Activated naive CD8-positive, alpha-beta T cell treated with anti-CD3 and anti-CD28 coated beads for 36 hours (primary cell): ENCODE measurements around the gene PLPPR2. TPM values are rescaled to one million over a fixed set of nuclear protein-coding genes. Genes with fewer than 3 reads are reported as not detected.
A peak's percentile ranks its signal among the peaks of the same experiment; 100 is the strongest.
"Not testable (repeated sequence)": the region's sequence is repeated elsewhere in the genome, so short reads cannot be mapped to it uniquely, and the experiment has no call there.

ENCODE experiments used
- DNase-seq: peaks from one replicate; pipeline ENCODE4 v3.0.0; 2021
- H3K27ac Mint-ChIP-seq: one replicate; pipeline ENCODE4 v1.8.0; 2022; ENCODE audit warnings: mild to moderate bottlenecking, moderate library complexity, mixed read lengths
- H3K27me3 Mint-ChIP-seq: one replicate; pipeline ENCODE4 v1.8.0; 2022; ENCODE audit warnings: mild to moderate bottlenecking, mixed read lengths
- H3K36me3 Mint-ChIP-seq: one replicate; pipeline ENCODE4 v1.8.0; 2021; ENCODE audit warnings: mild to moderate bottlenecking, mixed read lengths
- H3K4me1 Mint-ChIP-seq: one replicate; pipeline ENCODE4 v1.8.0; 2021; ENCODE audit warnings: mixed read lengths
- H3K4me3 Mint-ChIP-seq: one replicate; pipeline ENCODE4 v1.8.0; 2022; ENCODE audit warnings: mild to moderate bottlenecking, moderate library complexity, mixed read lengths
- H3K9me3 Mint-ChIP-seq: one replicate; pipeline ENCODE4 v1.8.0; 2022; ENCODE audit warnings: mixed read lengths
- total RNA-seq, 2 experiments: library from RNA; stranded (reverse); gene quantifications; one replicate each; pipeline ENCODE4 v1.2.3, GENCODE V29; 2021

The PLPPR2 gene
- total RNA-seq, 2 experiments from 2014 or later = 0.70 to 1.2 TPM

DNA sequence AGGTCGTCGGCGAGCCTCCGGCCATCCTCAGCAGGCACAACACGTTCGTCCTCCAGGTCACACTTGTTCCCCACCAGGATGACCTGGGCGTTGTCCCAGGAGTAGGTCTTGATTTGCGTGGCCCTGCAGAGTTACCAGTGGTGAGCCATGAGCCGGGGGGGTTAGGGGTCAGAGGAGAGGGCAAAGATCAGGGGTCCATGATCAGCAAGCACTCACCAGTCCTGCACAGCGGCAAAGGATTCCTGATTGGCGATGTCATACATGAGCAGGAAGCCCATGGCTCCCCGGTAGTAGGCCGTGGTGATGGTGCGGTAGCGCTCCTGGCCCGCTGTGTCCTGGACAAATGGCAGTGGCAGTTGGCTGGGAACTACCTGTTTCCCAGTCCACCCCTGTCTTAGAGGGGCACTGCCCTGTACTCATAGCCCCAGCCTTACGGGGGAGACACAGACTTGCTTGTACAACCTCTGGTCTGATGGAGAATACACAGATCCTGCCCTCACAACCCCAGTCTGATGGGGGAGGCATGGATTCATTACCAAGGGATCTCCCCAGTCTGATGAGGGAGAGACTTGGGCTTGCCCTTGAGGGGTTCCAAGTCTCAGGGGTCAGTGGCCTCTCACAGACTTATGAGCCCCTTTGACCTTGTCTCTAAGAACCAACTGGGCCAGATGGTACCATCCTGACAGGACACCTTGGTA is 19.6 kb upstream of the PLPPR2 start:
- Mint-ChIP-seq H3K36me3 (peaks cover 17% of the 10 kb centered on the region), H3K9me3 (no peaks in the 10 kb centered on the region), H3K4me1 (peaks cover 17% of the 10 kb centered on the region), H3K27ac (no peak overlapping the region), H3K27me3 (no peaks in the 10 kb centered on the region), H3K4me3 (no peak overlapping the region)
- no peak for DNase-seq

DNA sequence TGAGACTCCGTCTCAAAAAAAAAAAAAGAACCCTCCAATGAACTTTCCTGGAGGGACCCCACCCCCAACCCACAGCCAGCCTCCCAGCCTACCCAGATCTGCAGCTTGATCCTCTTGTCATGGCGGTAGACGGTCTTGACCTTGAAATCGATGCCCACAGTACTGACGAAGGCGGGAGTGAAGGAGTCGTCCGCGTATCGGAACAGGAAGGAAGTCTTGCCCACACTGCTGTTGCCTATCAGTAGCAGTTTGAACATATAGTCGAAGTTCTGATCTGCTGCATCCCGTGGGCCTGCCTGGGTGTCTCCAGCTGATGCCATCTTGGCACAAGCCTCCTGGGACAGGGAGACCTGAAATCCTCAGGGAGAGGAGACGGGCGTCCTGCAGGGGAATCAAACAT is 18.2 kb upstream of the PLPPR2 start:
- H3K27me3 Mint-ChIP-seq = no peaks in the 10 kb centered on the region
- H3K9me3 Mint-ChIP-seq = no peaks in the 10 kb centered on the region
- H3K4me1 Mint-ChIP-seq = peaks cover 17% of the 10 kb centered on the region
- peaks cover 17% of the 10 kb centered on the region for H3K36me3 Mint-ChIP-seq
- no peak overlapping the region for H3K27ac Mint-ChIP-seq
- H3K4me3 Mint-ChIP-seq = no peak overlapping the region
- DNase-seq = no peak

DNA sequence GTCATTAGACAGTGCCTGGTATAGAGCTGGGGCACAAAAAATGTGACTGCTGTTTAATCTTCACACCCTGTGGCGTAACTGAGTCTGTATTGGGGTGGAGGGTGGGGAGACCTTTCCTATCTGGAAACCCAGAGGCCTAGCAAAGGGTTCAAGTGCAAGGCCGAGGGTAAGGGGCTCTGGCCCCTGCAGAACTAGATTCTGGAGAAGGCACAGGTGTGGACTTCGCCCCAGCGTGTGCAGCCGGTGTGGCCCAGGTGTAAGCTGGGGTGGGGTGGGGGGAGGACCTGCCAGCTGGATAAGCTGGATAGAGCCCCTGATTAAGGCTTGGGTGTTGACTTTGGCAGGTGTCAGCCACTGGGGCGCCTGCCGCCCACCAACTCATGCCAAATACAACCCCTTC is 17.1 kb upstream of the PLPPR2 start:
- Mint-ChIP-seq H3K9me3 (no peaks in the 10 kb centered on the region), H3K4me3 (no peak overlapping the region), H3K4me1 (peaks cover 17% of the 10 kb centered on the region), H3K27ac (no peak overlapping the region), H3K36me3 (peaks cover 20% of the 10 kb centered on the region), H3K27me3 (no peaks in the 10 kb centered on the region)
- DNase-seq = no peak

DNA sequence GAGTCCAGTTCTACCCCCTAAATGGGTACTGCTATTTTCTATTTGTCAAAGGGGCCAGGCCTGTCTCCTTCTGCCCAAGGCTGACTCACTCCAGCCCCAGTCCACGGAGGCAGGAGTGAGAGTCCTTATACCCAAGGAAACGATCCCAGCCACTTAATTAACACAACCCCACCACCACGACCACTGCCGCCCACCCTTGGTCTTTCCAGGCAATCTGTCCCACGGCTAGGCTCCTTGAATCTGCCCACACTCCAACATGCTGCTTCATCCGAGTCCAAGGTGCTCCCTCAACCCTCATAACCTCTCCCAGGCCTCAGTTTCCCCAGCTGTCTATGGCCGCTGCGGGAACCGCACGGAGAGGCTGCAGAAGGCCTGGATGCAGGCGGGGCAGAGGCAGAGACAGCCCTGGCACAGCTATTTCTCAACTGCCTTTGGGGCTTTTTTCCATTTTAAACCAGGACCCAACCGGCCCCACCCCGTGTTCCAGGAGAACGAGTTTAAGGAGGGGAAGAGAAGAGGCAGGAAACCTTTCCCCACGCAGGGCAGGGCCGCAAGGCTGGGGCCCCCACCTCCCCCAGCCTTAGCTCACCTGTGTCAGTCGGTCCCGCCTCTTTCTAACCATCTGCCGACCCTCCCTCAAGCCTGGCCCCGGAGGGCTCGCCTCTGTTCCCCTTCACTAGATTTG is 16.5 kb upstream of the PLPPR2 start:
- Mint-ChIP-seq H3K9me3 (no peaks in the 10 kb centered on the region), H3K27me3 (no peaks in the 10 kb centered on the region), H3K4me3 (peak overlapping the region; percentile 72), H3K4me1 (peaks cover 17% of the 10 kb centered on the region), H3K36me3 (peaks cover 20% of the 10 kb centered on the region), H3K27ac (no peak overlapping the region)
- DNase-seq = no peak

DNA sequence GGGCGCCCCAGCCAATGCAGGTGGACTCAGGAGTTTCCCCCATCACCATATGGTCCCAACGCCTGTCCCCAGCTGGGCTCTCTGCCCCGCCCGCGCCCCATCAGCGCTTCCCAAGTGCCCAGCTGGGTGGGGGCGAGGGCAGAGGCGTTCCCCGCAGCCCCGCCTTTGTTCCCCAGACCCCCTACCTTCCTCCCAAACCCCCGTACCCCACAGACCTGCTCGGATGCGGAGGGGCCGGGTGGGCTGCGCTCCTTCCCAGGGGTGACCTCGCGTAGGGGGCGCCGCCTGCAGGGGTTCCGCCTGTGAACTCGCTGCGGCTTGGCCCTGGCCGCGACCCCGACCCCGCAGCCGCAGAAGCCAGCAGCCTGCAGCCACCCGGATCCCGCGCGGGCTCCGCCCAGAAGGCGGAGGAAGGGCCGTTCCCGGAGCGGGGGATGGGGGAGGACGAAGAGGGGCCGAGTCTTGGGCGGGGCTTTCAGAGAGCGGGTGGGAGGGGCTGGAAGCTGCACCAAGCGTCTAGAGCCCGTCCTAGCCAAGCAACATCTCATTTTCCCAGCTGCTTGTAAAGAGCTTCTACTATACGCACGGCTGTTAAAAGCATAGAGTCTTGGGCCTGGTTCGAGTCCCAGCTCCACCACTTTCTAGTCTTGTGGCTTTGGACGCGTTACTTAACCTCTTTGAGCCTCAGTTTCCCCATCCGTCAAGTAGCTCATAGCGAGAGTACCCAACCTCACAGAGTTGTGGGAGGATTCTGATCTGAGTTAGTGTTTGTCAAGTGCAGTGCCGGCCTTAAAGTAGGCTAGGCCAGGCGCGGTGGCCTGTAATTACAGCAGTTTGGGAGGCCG is 15.8 kb upstream of the PLPPR2 start, which contains the start of gene RAB3D:
Gene RAB3D (minus strand): TSS at position 404 of the 845 bp plus-strand sequence. CDS start 2,258 bp downstream, outside the sequence.
- peaks cover 20% of the 10 kb centered on the region for H3K4me1 Mint-ChIP-seq
- no peak within 1 kb of the TSS for H3K27ac Mint-ChIP-seq
- peaks cover 16% of the 10 kb centered on the region for H3K36me3 Mint-ChIP-seq
- no peaks in the 10 kb centered on the region for H3K27me3 Mint-ChIP-seq
- DNase-seq = peak; percentile 83
- no peaks in the 10 kb centered on the region for H3K9me3 Mint-ChIP-seq
- H3K4me3 Mint-ChIP-seq = peak within 1 kb of the TSS; percentile 72

DNA sequence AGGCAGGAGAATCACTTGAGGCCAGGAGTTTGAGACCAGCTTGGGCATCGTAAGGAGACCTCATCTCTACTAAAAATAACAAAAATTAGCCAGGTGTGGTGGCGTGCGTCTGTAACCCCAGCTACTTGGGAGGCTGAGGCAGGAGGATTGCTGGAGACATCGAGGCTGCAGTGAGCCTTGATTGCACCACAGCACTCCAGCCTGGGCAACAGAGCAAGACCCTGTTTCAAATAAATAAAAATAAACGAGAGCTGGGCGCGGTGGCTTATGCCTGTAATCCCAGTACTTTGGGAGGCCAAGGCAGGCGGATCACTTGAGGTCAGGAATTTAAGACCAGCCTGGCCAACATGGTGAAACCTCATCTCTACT is 15.1 kb upstream of the PLPPR2 start:
- Mint-ChIP-seq H3K4me3 (peak overlapping the region; percentile 72), H3K36me3 (peaks cover 14% of the 10 kb centered on the region), H3K4me1 (peaks cover 25% of the 10 kb centered on the region)
- not testable (repeated sequence) for H3K27ac Mint-ChIP-seq, H3K27me3 Mint-ChIP-seq, H3K9me3 Mint-ChIP-seq, DNase-seq

DNA sequence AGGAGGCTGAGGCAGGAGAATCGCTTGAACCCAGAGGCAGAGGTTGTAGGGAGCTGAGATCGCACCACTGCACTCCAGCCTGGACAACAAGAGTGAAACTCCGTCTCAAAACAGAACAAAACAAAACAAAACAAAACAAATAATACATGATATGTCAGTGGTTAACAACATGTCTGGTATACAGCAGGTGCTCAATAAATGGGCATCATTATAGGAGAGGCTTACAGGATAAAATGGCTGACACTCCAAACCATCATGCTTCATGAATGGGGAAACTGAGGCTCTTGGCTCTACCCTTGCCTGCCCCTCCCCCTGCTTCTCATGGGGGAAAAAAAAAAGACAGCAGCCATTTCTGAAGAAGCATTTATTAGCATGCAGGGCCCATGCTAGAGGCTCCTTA is 12.8 kb upstream of the PLPPR2 start:
- DNase-seq = no peak
- H3K4me1 Mint-ChIP-seq = peaks cover 39% of the 10 kb centered on the region
- peaks cover 3% of the 10 kb centered on the region for H3K36me3 Mint-ChIP-seq
- no peaks in the 10 kb centered on the region for H3K9me3 Mint-ChIP-seq
- H3K27ac Mint-ChIP-seq = no peak overlapping the region
- H3K27me3 Mint-ChIP-seq = no peaks in the 10 kb centered on the region
- no peak overlapping the region for H3K4me3 Mint-ChIP-seq

DNA sequence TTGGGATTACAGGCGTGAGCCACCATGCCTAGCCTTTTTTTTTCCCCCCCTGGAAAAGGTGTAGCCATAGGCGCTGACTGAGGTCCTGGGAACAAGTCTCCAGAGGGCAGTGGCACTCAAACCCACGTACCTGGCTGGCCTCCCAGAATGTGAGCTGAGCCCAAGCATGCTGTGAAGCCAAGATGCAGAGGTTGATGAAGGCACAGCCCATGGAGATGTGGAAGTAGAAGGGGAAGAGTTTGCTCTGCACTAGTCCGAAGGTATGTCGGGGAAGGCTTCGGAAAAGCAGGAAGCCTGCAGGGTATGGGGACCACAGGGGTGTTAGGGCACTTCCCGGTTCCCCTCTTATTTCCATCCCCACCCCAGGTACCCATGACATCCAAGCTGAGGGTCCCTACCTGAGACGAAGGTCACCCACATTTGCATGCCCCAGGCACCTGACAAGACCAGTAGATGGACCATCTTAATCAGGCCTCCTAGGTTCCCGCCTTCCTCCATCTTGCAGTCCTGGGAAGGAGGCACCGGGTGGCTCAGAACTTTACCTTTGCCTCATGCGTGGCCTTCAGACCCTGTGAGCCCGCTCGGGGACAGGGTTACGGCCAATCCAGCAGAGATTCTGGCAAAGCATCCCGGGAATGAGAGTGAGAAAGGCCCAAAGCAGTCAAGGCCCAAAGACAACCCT is 10.0 kb upstream of the PLPPR2 start:
- peaks cover 10% of the 10 kb centered on the region for H3K36me3 Mint-ChIP-seq
- no peaks in the 10 kb centered on the region for H3K27me3 Mint-ChIP-seq
- H3K4me1 Mint-ChIP-seq = peaks cover 26% of the 10 kb centered on the region
- peak overlapping the region; percentile 91 for H3K27ac Mint-ChIP-seq
- H3K4me3 Mint-ChIP-seq = peak overlapping the region; percentile 96
- DNase-seq = no peak
- peaks cover 10% of the 10 kb centered on the region for H3K9me3 Mint-ChIP-seq

DNA sequence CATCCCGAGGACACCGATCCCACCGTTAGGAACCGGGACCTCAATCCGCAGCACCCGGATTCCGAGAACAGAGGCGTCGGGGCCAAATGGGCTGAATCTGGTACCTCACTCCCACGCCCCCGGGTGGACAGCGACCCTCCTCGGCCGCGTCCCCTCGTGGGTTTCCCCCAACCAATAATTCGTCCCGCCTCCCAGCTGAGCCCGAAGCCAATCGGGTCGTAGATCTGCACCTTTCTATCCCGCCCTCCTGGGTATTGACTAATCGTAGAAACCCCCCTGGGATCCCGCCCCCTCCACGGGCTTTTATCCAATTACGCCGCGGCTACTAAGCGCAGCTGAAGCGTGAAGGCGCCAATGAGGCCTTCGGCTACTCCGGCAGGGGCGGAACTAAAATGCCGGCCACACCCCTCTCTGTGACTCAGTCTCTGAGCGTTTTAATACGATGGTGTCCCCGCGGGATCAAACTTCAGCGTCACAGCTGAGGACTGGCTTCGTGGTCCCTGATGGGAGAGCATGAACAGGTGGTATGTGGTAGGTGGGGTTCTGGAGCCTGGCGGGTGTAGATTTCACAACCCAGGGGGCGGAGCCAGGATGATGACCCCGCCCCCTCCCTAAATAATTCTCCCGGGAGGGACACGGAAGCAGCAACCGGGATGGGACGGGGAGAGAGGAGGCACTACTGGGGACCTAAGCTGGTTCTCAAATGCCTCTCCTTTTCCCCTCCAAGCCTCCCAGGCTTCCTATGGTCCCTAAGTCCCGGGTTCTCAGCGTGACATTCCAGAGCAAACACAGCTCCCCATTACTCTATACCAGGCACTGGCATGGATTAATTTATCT is 8.9 kb upstream of the PLPPR2 start, which contains the start of the genes CCDC159 and TMEM205:
Gene CCDC159 (plus strand): TSS at position 416 of the 837 bp plus-strand sequence. CDS start 88 bp downstream, at position 504.
Gene TMEM205 (minus strand): TSS at position 165 of the 837 bp plus-strand sequence. CDS start 649 bp downstream, outside the sequence.
- peaks cover 10% of the 10 kb centered on the region for H3K9me3 Mint-ChIP-seq
- peaks cover 10% of the 10 kb centered on the region for H3K36me3 Mint-ChIP-seq
- peak; percentile 97 for DNase-seq
- no peaks in the 10 kb centered on the region for H3K27me3 Mint-ChIP-seq
- H3K27ac Mint-ChIP-seq = peak within 1 kb of the TSS; percentile 91
- H3K4me3 Mint-ChIP-seq = peak within 1 kb of the TSS; percentile 96
- peaks cover 26% of the 10 kb centered on the region for H3K4me1 Mint-ChIP-seq

DNA sequence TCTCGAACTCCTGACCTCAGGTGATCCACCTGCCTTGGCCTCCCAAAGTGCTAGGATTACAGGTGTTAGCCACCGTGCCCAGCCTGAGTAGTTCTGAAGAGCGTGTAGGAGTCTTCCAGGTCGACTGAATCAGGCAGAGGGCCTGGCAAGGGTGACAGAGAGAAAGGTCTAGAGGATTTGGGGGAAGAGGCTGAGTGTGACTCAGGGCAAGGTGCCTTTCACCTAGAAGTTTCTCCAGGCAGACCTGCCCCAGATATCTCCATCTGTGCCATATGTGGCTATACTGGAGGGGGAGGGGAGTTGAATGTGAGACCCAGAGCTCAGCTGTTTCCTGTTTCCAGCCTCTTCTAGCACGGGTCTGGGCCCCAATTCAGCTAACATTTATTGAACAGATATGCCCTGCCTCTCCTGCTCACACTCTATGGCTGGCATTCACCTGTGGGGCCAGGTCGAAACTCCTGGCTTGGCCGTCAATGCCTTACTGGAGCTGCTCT is 7.6 kb upstream of the PLPPR2 start:
- no peaks in the 10 kb centered on the region for H3K27me3 Mint-ChIP-seq
- peaks cover 26% of the 10 kb centered on the region for H3K4me1 Mint-ChIP-seq
- no peak for DNase-seq
- no peak overlapping the region for H3K27ac Mint-ChIP-seq
- H3K4me3 Mint-ChIP-seq = peak overlapping the region; percentile 96
- H3K36me3 Mint-ChIP-seq = peaks cover 8% of the 10 kb centered on the region
- H3K9me3 Mint-ChIP-seq = peaks cover 10% of the 10 kb centered on the region

DNA sequence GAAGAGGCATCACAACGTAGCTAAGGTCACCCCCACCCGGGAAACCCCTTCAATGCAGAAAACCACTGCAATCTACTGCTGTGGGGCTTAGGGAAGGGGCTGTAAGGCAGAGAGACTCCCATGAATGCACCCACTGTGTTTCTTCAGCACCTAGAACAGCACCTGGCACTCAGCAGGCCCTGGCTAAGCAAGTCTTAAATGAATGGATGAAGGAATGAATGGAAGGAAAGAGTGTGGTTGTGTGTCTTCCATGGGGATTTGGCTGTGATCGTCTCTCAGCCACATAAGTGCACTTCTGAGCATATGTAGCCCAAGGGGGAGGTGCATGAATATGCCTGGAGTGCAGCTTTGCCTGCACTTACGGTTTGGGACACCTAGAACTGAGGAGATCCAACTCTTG is 6.1 kb upstream of the PLPPR2 start:
- Mint-ChIP-seq H3K4me3 (no peak overlapping the region), H3K27me3 (no peaks in the 10 kb centered on the region), H3K9me3 (peaks cover 10% of the 10 kb centered on the region), H3K36me3 (peaks cover 8% of the 10 kb centered on the region), H3K4me1 (peaks cover 26% of the 10 kb centered on the region), H3K27ac (no peak overlapping the region)
- no peak for DNase-seq

DNA sequence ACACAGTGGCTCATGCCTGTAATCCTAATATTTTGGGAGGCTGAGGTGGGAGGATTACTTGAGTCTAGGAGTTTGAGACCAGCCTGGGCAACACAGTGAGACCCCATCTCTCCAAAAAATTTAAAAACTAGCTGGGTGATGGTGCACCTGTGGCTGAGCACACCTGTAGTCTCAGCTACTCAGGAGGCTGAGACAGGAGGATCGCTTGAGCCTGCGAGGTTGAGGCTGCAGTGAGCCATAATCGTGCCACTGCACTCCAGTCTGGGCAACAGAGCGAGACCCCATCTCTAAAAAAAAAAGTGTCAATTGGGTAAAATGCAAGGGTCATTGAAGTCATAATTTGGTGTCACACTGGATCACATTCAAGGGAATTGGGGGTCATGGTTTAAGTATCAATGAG is 1.1 kb upstream of the PLPPR2 start:
- H3K4me1 Mint-ChIP-seq, H3K4me3 Mint-ChIP-seq, H3K36me3 Mint-ChIP-seq, H3K9me3 Mint-ChIP-seq, DNase-seq, H3K27ac Mint-ChIP-seq: not testable (repeated sequence)
- H3K27me3 Mint-ChIP-seq = peaks cover 15% of the 10 kb centered on the region

DNA sequence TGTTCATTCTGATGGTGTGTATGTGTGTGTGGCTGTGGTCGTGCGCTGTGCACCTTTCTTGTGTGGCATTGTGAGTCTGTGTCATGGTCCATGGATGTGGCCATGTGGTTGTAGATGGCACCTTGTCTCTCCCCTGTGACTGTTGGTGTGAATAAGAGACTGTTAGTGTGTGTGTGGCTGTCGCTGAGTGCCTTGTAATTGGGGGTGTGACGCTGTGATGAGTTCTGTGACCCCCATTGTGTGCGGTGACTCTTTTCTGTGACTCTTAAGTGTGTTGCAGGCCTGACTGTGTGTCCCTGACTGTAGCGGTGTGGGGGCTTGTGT is 804 bp downstream of the PLPPR2 start:
- DNase-seq = no peak
- peaks cover 15% of the 10 kb centered on the region for H3K27me3 Mint-ChIP-seq
- no peaks in the 10 kb centered on the region for H3K36me3 Mint-ChIP-seq
- peak overlapping the region; percentile 42 for H3K4me3 Mint-ChIP-seq
- H3K4me1 Mint-ChIP-seq = peaks cover 9% of the 10 kb centered on the region
- no peaks in the 10 kb centered on the region for H3K9me3 Mint-ChIP-seq
- H3K27ac Mint-ChIP-seq = no peak overlapping the region
